Liver (tissue), 9 donors: Measurements from ENCODE around the gene ZNF366. TPM values are rescaled to one million over a fixed set of nuclear protein-coding genes. Genes with fewer than 3 reads are reported as not detected.

Source experiments
- DNase-seq: peaks from one replicate; pipeline ENCODE4 v3.0.0-alpha.2; 2017; ENCODE audit warnings: low spot score
- H3K27ac ChIP-seq, 2 donors: one replicate each; pipeline ENCODE4 v1.7.0; 2013; ENCODE audit warnings: inconsistent platforms in 2 of 2, low read length in 2 of 2, control low read depth in 1 of 2, low read depth in 1 of 2, mild to moderate bottlenecking in 1 of 2
- H3K27me3 ChIP-seq, 4 donors: one replicate each; pipeline versions ENCODE4 v1.6.1 to v1.7.0; 2013; ENCODE audit warnings: low read length in 3 of 4, inconsistent platforms in 1 of 4, mild to moderate bottlenecking in 1 of 4, moderate library complexity in 1 of 4; ENCODE audit not compliant: control insufficient read depth in 4 of 4, insufficient read depth in 4 of 4
- H3K36me3 ChIP-seq, 4 donors: one replicate each; pipeline versions ENCODE4 v1.6.1 to v1.7.0; 2013; ENCODE audit warnings: low read length in 3 of 4, mild to moderate bottlenecking in 3 of 4, low read depth in 1 of 4, moderate library complexity in 1 of 4; ENCODE audit not compliant: control insufficient read depth in 4 of 4, insufficient read depth in 3 of 4
- H3K4me1 ChIP-seq, 4 donors: one replicate each; pipeline versions ENCODE4 v1.6.1 to v1.7.0; 2013; ENCODE audit warnings: low read length in 3 of 4, mild to moderate bottlenecking in 3 of 4, moderate library complexity in 1 of 4; ENCODE audit not compliant: control insufficient read depth in 4 of 4, insufficient read depth in 4 of 4
- H3K4me3 ChIP-seq, 3 donors: one replicate each; pipeline versions ENCODE4 v1.6.1 to v1.7.0; 2013; ENCODE audit warnings: low read length in 3 of 3, control low read depth in 1 of 3, low read depth in 1 of 3, mild to moderate bottlenecking in 1 of 3
- H3K9ac ChIP-seq, 2 donors: one replicate each; pipeline ENCODE4 v1.7.0; 2013; ENCODE audit warnings: low read length in 2 of 2, mild to moderate bottlenecking in 2 of 2, moderate library complexity in 2 of 2, control low read depth in 1 of 2, low read depth in 1 of 2
- H3K9me3 ChIP-seq, 4 donors: one replicate each; pipeline versions ENCODE4 v1.6.1 to v1.7.0; 2013; ENCODE audit warnings: low read length in 3 of 4; ENCODE audit not compliant: control insufficient read depth in 4 of 4
- ATF3 ChIP-seq: IDR thresholded peaks from 2 replicates; pipeline ENCODE4 v1.6.1; 2016; ENCODE audit warnings: antibody characterized with exemption
- CTCF ChIP-seq: fragments of 150-350 bp; IDR thresholded peaks from 2 replicates; pipeline ENCODE4 v1.5.1; 2017; ENCODE audit warnings: improper control_type of control experiment, low read depth, low read length; ENCODE audit not compliant: missing input control
- EGR1 ChIP-seq, 2 donors: IDR thresholded peaks; 2 replicates each; pipeline ENCODE4 v1.6.1; 2016 to 2018; ENCODE audit warnings: antibody characterized with exemption in 2 of 2, low read depth in 2 of 2
- FOXA1 ChIP-seq: IDR thresholded peaks from 2 replicates; pipeline ENCODE4 v1.6.1; 2016; ENCODE audit warnings: antibody characterized with exemption
- FOXA2 ChIP-seq: IDR thresholded peaks from 2 replicates; pipeline ENCODE4 v1.6.1; 2016; ENCODE audit warnings: antibody characterized with exemption
- GABPA ChIP-seq, 2 donors: IDR thresholded peaks in 1 of 2; conservative IDR thresholded peaks in 1 of 2; 2 replicates each; pipeline ENCODE4 v1.6.1; 2016; ENCODE audit warnings: antibody characterized with exemption in 2 of 2, mild to moderate bottlenecking in 1 of 2, moderate library complexity in 1 of 2
- HNF4A ChIP-seq, 2 donors: conservative IDR thresholded peaks; 2 replicates each; pipeline ENCODE4 v1.6.1; 2016; ENCODE audit warnings: antibody characterized with exemption in 2 of 2, mild to moderate bottlenecking in 2 of 2
- HNF4G ChIP-seq: IDR thresholded peaks from 2 replicates; pipeline ENCODE4 v1.6.1; 2016; ENCODE audit warnings: antibody characterized with exemption
- JUND ChIP-seq, 2 donors: IDR thresholded peaks; 2 replicates each; pipeline ENCODE4 v1.6.1; 2016; ENCODE audit warnings: antibody characterized with exemption in 2 of 2
- MAX ChIP-seq: IDR thresholded peaks from 2 replicates; pipeline ENCODE4 v1.6.1; 2016; ENCODE audit warnings: antibody characterized with exemption
- NR2F2 ChIP-seq: IDR thresholded peaks from 2 replicates; pipeline ENCODE4 v1.6.1; 2016; ENCODE audit warnings: antibody characterized with exemption
- RAD21 ChIP-seq, 2 donors: IDR thresholded peaks; 2 replicates each; pipeline ENCODE4 v1.6.1; 2016; ENCODE audit warnings: antibody characterized with exemption in 2 of 2, mild to moderate bottlenecking in 2 of 2
- RXRA ChIP-seq, 2 donors: IDR thresholded peaks; 2 replicates each; pipeline ENCODE4 v1.6.1; 2017 to 2018; ENCODE audit warnings: antibody characterized with exemption in 2 of 2, mild to moderate bottlenecking in 1 of 2
- YY1 ChIP-seq: IDR thresholded peaks from 2 replicates; pipeline ENCODE4 v1.6.1; 2016; ENCODE audit warnings: antibody characterized with exemption, mild to moderate bottlenecking
- WGBS: extraction: QIAGEN DNeasy Blood & Tissue Kit; methylation state at CpG from one replicate; pipeline ENCODE4 v1.1.7; 2013; 5-methylcytosine and 5-hydroxymethylcytosine counted together
- polyA plus RNA-seq, 2 donors: library from polyadenylated mRNA; stranded (reverse) in 1 of 2; unstranded in 1 of 2; fragments of 200-250 nt in 1 of 2; fragments of >200 nt in 1 of 2; fragmentation: Nextera tagmentation in 1 of 2; extraction: Ambion mirVana in 1 of 2; gene quantifications; one replicate each; pipeline versions ENCODE4 v1.2.1 to v1.2.3, GENCODE V29; 2013 to 2015
- total RNA-seq, 2 donors: library from RNA; depleted of rRNA; stranded (reverse); fragments of >200 nt; gene quantifications; one replicate each; pipeline ENCODE4 v1.2.3, GENCODE V29; 2014
- TF ChIP-seq, protein P1 (sequence below): IDR thresholded peaks from 2 replicates; pipeline ENCODE4 v1.6.1; 2016; ENCODE audit warnings: antibody characterized with exemption, mild to moderate bottlenecking
- donor health status: healthy.
- donor health status: healthy.
- donor health status: healthy.
- donor health status: healthy.
- donor health status: healthy.

The ZNF366 gene
- total and polyA plus RNA-seq, 4 donors: 0.71 to 1.0 (median 0.75) TPM

GRCh38 chr5:72478684-72479083, 28.5 kb downstream of the ZNF366 start:
- Histone ChIP-seq H3K4me1 (no peaks in the 10 kb centered on the region), H3K27ac (no peak overlapping the region), H3K4me3 (no peak overlapping the region), H3K36me3 (no peaks in the 10 kb centered on the region), H3K27me3 (no peaks in the 10 kb centered on the region), H3K9me3 (no peaks in the 10 kb centered on the region), H3K9ac (no peak overlapping the region)
- TF ChIP-seq HNF4G: no peak
- TF ChIP-seq FOXA2: no peak
- no peak for TF ChIP-seq FOXA1
- TF ChIP-seq YY1: no peak
- TF ChIP-seq RXRA (IDR thresholded peaks at IDR 0.05): no peak
- no peak for TF ChIP-seq NR2F2
- TF ChIP-seq EGR1 (IDR thresholded peaks at IDR 0.05; ENCODE audit: low read depth in 2 of 2): no peak
- TF ChIP-seq HNF4A (conservative IDR thresholded peaks at IDR 0.05): no peak
- TF ChIP-seq GABPA (IDR thresholded peaks at IDR 0.05 in 1 of 2, conservative IDR thresholded peaks at IDR 0.05 in 1 of 2): no peak
- TF ChIP-seq, protein P1, sequence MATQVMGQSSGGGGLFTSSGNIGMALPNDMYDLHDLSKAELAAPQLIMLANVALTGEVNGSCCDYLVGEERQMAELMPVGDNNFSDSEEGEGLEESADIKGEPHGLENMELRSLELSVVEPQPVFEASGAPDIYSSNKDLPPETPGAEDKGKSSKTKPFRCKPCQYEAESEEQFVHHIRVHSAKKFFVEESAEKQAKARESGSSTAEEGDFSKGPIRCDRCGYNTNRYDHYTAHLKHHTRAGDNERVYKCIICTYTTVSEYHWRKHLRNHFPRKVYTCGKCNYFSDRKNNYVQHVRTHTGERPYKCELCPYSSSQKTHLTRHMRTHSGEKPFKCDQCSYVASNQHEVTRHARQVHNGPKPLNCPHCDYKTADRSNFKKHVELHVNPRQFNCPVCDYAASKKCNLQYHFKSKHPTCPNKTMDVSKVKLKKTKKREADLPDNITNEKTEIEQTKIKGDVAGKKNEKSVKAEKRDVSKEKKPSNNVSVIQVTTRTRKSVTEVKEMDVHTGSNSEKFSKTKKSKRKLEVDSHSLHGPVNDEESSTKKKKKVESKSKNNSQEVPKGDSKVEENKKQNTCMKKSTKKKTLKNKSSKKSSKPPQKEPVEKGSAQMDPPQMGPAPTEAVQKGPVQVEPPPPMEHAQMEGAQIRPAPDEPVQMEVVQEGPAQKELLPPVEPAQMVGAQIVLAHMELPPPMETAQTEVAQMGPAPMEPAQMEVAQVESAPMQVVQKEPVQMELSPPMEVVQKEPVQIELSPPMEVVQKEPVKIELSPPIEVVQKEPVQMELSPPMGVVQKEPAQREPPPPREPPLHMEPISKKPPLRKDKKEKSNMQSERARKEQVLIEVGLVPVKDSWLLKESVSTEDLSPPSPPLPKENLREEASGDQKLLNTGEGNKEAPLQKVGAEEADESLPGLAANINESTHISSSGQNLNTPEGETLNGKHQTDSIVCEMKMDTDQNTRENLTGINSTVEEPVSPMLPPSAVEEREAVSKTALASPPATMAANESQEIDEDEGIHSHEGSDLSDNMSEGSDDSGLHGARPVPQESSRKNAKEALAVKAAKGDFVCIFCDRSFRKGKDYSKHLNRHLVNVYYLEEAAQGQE: no peak
- no peak for TF ChIP-seq JUND (IDR thresholded peaks at IDR 0.05)
- no peak for TF ChIP-seq CTCF
- no peak for TF ChIP-seq ATF3
- DNase-seq: no peak
- WGBS: 58% methylated on average over 1 of the region's 1 CpG

DNA sequence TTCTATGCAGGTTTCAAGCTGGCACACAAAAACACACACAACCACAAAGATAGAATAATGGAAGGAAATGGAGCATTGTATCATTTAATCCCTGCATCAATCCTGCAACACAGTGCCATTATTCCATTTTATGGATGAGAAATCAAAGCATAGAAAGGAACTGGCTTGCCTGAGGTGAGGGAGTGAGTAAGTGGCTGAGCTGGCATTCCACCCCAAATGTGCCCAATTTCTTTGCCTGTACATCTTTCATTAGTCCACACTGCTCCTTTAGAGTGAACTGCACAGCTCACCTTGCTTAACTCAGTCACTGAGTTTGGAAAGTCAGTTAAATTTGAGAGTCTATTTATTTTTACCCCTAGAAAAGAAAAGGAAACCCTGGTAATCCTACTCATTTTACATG, 28.9 kb downstream of the ZNF366 start:
- no peaks in the 10 kb centered on the region for H3K36me3 ChIP-seq
- no peak for DNase-seq
- H3K27me3 ChIP-seq: no peaks in the 10 kb centered on the region

More for the DNA sequence above, 28.9 kb downstream of the ZNF366 start:
- Histone ChIP-seq H3K4me1 (no peaks in the 10 kb centered on the region), H3K9me3 (no peaks in the 10 kb centered on the region), H3K27ac (no peak overlapping the region), H3K4me3 (no peak overlapping the region), H3K9ac (no peak overlapping the region)
- no peak for TF ChIP-seq FOXA2
- TF ChIP-seq YY1: no peak
- TF ChIP-seq MAX: no peak
- no peak for TF ChIP-seq RAD21 (IDR thresholded peaks at IDR 0.05)
- TF ChIP-seq, protein P1: no peak
